Spleen (tissue), 7 donors: ENCODE data around the gene BTG4.

Experiments
- CTCF ChIP-seq, 11 experiments: fragments of 200-600 bp in 7 of 11; fragments of 450-650 bp in 4 of 11; sonication (generic) in 4 of 11; IDR thresholded peaks in 8 of 11; conservative IDR thresholded peaks in 3 of 11; 1 replicate in 7 of 11; 2 replicates in 4 of 11; pipeline versions ENCODE4 v1.4.0 to v1.8.0; 2016 to 2021; ENCODE audit warnings: antibody characterized with exemption in 11 of 11, inconsistent platforms in 4 of 11, mild to moderate bottlenecking in 1 of 11
- POLR2A ChIP-seq, 3 donors: fragments of 450-650 bp; IDR thresholded peaks; one replicate each; pipeline ENCODE4 v1.5.1; 2017; ENCODE audit warnings: antibody characterized with exemption in 3 of 3, mild to moderate bottlenecking in 1 of 3
- POLR2AphosphoS5 ChIP-seq, 3 donors: sonication (generic); formaldehyde crosslinking; IDR thresholded peaks; one replicate each; pipeline ENCODE4 v1.5.1; 2017; ENCODE audit warnings: antibody characterized with exemption in 3 of 3
- donor health status: DM: no; HTN: no; CAD: no; lungs with moderate emphysema.
- donor health status: DM: no; HTN: no; CAD: no.
- donor health status: DM: no; HTN: no; CAD: no.

GRCh38 chr11:111561306-111561705, 49.1 kb upstream of the BTG4 start:
- TF ChIP-seq POLR2A (IDR thresholded peaks at IDR 0.05) (no peak), POLR2AphosphoS5 (IDR thresholded peaks at IDR 0.05) (no peak), CTCF (IDR thresholded peaks at IDR 0.05 in 8 of 11, conservative IDR thresholded peaks at IDR 0.05 in 3 of 11) (no peak)
